Stimulated activated CD4-positive, alpha-beta T cell treated with anti-CD3 and anti-CD28 coated beads, TNF-alpha, amount 100 ng/mL, for 1 hour (primary cell): ENCODE measurements around the gene PRR27.

Source experiments
- DNase-seq, 3 donors: peaks; one replicate each; pipeline ENCODE4 v3.0.0-alpha.2; 2020; ENCODE audit warnings: low read depth in 3 of 3, low spot score in 1 of 3

The PRR27 gene

DNA sequence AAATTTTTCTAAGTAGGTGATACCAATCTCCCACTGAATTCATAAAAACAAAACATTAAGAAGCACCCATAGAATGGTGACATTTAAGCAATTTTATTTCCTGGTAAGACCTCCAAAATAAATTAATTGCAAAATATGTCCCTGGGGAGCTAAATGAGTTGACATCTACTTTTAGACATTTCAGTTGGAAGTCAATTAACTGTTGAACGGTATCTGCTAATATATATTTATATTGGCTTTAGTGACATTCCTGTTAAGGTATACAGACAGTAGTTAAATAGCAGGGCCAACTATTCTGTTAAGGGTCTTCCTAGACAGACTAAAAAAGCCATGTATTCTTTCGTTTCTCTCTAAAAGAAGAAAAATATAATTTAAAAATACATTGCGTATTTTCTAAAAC lies at the start of gene PRR27:
Gene PRR27, plus strand, starts transcription at position 301 of the 400 bp plus-strand sequence. CDS start 139 bp downstream, outside the sequence.
- no peak for DNase-seq

DNA sequence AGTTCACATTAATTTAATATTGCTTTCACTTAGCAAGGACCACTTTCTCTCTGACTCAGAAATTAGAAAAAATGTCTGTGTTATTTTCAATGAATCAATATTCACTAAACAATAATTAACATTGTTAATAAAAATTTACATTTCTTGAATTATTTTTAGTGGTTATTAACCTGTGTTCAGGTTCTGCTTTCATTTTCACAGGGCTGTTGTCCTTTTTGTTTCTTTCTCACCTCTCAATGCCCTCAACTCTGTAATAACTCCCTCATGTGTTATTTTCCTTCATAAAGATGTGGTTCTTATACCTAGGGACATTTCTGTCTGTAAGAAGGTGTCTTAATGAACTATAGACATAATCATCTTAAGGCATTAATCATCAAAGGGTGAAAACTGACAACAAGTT lies 43.1 kb upstream of the PRR27 start:
- no peak for DNase-seq

DNA sequence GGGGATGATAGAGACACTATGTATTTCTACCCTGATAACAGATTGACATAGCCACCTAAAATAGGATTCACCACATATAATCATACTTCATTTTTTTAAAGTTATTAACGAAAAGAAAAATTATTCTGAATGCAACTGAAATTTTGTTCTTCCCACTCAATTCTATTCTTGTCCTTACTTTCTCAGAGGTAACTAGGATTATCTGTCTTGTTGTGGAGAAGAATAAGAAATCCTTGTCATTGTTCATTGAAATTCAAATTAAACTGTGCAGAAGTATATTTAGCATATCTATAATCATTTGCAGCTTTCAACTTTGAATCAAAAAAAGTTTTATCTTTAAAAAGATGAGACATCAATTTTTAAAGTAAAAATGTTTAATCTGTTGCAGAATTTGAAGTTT lies 40.4 kb upstream of the PRR27 start:
- DNase-seq = no peak

DNA sequence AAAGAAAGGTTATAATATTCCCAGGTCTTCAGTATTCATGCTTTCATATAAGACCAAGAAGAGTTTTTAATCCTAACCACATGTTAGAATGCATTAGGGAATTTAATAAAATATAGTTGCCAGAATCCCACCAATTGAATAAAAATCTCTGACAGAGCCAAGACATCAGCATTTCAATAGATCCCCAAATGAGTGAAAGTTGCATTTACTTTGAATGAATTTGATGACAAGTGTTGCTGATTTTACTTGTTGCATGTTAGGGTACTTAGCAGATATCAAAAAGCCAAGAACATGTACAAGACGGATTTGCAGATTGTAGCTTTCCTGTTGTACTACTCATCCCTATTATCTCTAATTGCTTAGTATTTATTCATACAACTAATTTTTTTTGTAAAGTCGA lies 39.9 kb upstream of the PRR27 start:
- DNase-seq = no peak

DNA sequence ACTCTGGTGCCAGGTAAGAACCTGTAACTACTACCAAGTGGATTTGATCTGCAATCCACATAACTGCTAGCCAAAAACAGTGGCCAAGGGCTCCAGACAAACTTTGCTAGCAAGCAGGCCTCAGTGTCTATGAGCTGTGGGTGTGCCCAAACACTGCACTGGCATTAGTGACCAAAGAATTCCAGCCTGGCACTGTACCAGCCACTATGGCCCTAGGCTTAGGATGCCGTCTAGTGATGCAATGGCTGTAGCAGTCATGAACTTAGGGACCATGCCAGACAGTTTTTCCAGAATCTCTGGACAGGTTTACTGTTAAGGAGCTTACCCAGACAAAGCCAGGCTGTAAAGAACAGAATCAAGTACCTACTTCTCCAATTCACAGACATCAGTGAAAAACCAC lies 33.7 kb upstream of the PRR27 start:
- no peak for DNase-seq

DNA sequence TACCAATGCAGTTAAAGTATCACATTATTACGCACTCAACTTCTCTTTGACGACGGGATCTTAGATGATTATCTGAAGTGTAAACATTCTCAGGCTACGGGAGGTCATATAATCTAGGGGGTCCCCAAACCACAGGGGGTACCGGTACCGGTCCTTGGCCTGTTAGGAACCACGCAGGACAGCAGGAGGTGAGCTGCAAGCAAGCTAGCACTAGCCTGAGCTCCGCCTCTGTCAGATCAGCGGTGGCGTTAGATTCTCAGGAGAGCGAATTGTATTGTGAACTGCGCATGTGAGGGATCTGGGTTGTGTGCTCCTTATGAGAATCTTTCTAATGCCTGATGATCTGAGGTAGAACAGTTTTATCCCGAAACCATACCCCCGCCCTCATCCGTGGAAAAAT lies 20.6 kb upstream of the PRR27 start:
- DNase-seq = no peak

DNA sequence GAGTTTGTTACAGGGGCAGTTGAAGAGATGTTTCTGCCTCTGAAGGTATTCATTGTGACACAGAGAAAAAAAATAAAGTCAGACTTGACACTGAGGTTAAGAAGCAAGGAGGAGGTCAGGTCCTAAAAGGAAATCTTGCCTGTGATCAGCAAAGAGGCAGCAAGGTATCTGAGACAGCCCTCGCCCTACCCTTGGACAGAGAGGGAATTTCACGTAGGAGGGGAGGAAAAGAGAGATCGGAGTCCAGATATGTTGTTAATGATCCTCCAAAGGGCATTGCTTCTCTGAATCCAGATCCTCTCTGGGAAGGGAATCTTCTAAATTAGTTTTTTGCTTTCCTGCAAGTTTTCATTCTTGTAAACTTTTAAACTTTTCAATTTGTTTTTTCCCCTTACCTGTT lies 15.3 kb upstream of the PRR27 start:
- no peak for DNase-seq

DNA sequence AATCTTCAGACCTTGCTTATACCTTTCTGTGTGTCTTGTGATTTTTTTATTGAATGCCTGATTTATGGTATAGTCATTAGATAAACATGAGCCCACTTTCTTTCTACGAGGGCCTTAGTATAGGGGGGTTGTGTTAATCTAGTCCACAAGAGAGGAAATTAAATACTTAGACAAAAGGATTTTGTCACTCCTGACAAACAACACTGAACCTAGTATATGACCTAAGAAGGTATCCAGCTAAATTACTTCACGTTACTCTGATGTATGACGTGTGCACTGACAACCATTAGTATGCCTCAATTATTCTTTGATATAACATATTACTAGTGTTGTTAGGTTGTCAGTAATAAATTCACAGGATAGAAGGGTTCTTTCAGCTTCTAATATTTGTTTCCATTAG lies 2.8 kb upstream of the PRR27 start:
- DNase-seq = no peak

DNA sequence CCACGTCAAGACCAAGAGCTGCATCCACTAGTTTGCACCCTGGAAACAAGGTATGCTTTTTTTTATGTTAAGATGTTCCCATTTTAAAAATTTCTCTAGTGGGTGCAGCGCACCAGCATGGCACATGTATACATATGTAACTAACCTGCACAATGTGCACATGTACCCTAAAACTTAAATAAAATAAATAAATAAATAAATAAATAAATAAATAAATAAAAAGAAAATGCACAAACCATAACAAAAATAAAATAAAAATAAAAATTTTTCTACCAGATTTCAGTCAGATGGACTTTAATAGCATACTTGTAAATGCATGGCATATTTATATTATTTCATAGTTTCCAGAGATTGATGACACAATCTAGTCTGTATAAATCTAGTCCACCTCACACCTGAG lies 1.9 kb upstream of the PRR27 start:
- no peak for DNase-seq

DNA sequence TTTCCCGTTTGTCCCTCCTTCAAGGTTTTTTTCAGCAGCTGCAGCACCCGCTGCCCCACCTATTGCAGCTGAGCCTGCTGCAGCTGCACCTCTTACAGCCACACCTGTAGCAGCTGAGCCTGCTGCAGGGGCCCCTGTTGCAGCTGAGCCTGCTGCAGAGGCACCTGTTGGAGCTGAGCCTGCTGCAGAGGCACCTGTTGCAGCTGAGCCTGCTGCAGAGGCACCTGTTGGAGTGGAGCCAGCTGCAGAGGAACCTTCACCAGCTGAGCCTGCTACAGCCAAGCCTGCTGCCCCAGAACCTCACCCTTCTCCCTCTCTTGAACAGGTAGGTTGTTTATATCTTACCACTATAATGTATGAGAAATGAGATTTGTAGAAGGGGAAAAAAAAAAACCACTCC lies 4.5 kb downstream of the PRR27 start:
- DNase-seq = no peak

DNA sequence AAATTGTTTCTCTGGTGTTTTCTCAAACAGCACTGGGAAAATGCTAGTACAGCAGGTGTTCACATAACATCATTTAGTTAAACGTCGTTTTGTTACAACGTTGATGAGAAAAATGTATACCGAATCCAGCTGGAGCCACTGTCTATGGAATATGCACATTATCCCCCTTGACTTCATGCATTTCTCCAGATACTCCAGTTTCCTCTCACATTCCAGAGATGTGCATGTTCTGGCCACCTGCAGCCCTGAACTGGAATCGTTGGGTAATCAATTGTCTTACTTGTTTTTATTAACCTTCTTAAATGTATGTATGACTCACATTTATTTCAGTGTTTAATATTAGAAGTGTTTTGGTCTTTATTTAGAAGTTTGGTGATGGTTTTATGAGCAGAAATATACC lies 23.1 kb downstream of the PRR27 start:
- no peak for DNase-seq

DNA sequence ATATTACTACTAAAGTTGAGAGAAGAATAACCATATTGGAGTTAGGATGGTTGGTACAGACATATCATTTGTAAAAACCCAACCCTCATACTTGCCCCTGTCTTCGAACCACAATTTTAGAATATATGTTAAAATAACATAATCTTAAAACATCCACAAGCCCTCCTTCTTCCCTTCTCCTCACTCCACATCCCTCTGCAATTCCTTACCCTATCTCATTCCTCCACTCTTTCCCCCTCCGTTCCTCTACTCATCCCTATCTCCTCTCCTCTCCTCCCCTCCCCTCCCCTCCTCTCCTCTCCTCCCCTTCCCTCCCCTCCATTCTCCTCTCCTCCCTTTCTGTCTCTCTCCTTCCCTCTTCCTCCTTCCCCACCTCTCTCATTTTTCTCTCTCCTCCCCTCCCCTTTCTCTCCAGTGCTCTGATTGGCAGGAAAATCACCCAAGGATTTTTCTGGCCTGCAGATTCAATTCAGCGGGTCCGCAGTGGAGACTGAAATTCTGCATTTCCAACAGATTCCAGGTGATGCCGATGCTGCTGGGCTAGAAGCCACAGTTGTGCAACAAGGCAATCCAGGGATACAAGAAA lies 24.1 kb downstream of the PRR27 start:
- no peak for DNase-seq

DNA sequence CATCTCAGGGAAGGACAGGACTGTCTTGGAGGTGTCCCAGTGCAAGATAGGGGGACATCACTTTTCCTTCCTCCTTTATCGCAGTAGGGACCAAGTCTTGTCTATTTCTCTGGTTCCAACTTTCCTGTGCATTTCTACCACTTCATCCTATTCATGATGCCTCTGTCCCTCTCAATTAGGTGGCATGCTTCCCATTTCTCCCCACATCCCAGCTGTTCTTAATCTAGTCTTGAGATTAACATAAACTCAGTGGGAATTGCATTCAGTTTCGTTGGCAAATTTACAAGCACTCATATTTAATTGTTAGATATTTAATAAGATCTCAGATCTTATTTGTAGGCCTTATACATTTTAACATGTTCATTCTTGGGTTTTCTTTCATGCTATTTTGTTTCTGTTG lies 25.8 kb downstream of the PRR27 start:
- DNase-seq = no peak

DNA sequence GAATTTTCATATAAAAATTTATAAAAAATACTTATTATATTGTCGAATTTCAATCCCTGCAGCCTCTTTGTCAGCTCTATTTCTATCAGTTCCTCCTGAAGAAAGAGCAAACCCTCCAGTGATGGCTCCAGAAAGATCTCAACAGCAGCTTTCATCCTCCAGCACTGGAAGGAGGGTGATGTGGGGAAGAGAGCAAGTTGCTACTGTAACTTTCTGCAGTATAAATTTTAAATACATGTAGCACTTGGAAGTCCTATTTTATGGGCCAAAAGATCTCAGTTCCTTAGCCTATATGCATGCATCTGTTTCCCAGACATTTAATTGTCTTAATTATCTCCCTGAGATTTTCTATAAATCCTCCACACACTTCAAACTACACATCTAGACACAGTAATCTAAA lies 27.8 kb downstream of the PRR27 start:
- no peak for DNase-seq

DNA sequence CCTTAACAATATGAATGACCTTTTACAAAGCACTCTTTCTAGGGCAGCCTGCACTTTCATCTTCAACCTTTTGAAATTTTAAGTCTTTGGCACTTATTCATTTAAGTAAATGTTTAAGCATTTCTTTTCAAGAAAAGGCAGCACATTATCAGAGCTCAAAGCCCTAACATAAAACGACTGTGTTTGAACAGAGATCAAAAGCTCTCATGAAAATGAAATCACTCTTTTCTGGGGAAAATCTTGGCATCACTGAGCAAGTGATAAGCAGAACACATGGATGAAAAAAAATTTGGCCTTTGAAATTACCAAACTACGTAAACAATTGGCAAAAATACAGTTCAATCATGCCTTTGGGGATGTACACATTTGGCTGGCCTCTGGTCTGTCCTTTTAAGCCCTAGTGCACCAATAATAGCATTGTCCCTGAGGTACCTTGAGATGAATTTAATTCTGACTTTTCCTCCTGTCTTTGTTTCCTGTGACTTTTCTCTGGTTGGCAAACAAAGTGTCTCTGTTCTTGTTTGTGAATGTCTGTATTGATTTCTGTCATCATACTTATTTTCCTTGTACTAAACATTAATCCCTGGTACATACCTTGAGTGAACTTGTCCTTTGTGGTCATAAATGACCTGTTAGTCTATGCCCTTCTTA lies 28.6 kb downstream of the PRR27 start:
- DNase-seq = no peak

DNA sequence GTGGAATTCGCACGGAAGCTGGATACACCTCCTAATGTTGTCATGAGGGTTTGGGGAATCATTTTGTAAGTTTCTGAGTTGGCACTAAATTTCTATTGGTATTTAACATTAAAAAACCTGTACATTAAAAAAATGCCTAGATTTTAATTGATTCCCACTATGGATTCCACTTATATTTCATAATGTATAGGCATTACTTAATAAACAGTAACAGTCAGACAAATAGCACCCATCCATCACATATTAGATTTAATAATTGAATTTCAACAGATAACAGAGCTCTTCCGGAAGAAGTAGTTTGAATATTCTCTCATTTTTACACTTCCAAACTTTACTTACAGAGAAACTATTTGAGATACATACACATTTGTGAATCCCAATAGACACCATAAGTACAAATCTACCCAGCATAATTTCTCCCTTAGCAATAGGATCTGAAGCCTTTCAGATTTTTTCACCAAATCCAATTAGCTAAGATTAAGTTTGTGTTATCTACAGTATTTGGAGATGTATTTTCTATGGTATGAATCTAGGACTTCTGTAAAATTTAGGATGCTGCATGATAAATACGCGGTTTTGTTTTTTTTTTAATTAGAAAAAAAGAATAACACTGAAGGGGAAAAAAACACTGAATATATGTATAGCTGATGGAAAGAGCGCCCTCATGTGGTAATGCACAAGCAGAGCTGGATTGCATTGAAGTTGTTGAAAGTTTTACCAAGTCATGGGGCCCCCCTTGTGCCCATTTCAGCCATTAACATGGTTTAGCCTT lies 29.3 kb downstream of the PRR27 start:
- no peak for DNase-seq

DNA sequence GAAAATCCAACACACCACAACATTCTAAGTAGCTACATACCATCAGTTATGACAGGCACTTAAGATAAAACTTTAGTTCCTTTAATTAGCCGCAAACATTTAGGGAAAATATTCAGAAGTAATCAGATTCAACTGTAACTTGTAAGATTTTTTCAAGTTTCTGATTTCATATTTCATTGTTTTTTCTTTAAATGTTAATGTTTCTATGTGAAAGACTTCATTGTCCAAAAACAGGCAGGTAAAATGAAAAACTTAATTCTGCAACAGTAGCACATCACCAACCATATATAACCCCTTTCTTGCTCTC lies 29.9 kb downstream of the PRR27 start:
- no peak for DNase-seq

DNA sequence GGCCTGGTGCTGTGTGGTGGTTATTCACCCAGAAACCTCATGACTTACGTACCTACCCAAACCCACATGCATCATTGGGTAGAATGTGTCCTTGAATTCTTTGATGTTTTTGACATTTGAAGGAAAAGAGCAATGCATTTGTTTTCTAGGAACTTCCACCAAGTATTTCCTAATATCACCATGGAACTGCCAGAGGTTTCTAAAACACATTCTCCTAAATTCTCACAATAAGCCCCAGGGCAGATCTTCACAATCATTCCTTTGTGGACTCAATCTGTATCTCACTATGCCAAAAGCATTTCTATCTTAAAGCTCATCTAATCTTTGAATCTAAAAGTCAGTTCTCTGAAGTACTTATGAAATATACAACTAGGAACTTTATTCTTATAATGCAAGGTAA lies 33.2 kb downstream of the PRR27 start:
- no peak for DNase-seq

DNA sequence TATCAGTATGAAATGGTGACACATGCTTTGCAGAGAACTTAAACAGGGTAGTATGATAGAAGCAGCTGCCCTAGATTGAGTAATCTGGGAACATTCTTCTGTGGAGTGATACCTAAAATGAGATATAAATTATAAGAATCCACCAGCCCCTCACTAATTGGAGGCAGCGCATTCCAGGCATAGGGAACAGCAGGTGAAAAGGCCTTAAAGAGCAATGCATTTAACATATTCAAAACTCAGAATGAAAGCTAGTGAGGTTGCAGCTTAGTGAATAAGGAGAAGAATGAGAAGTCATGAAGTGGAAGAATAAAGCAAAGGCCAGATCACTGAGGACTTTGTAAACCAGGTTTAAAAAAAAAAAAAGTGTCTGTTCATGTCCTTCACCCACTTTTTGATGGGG lies 36.5 kb downstream of the PRR27 start:
- DNase-seq = no peak

DNA sequence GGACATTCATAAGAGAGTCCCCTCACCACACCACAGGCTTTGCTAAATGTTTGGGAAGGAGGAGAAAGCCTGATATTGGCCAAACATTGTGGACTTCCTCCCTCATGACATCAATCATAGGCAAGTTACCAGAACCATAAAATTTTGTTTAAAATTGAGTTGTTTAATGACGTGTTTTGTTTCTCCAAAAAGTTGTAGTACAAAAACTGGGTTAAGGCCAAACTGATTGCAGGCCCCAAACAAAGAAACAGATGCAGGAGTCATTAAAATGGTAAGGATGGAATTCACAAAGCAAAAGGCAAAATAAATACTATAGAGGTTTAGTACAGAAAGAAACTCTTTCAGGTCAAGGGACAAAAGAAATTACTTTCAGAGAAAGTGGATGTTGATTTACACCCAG lies 37.6 kb downstream of the PRR27 start:
- DNase-seq = no peak

DNA sequence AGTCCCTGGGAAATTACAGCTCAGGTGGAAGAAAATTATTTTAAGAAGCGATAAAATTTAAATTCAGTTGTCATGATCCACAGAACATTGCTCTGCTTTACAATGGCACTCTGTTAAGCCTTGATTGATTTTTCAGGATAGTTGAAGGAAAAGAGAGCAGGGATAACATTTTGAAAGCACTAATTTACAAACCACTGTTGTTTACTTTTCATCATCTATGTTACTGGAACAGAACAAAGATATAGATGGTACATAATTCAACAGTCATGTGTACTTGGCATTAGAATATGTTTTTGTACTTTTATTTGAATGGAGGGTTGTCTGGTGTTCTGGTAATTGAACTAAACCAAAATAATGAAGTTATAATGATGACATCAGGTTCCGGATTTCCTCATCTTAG lies 38.9 kb downstream of the PRR27 start:
- DNase-seq = no peak

DNA sequence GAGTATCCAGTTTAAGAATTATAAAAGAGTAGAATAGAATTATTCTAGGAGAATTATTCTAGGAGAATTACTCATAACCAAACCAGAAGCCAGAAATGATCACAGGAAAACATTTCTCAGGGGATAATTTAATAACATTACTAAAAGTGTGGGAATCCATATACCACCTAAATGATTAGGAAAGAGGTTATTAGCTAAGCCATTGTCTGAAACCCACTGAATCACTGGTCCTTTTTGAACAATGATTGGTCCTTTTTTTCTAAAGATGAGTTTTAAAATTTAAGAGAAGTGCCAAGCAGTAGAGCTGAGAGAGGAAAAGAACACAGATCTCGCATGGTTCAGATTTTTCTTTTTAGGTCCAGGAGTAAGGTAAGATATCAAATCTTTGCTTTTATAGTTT lies 41.4 kb downstream of the PRR27 start, which contains the start of gene ODAM:
Gene ODAM, plus strand, starts transcription at position 301 of the 400 bp plus-strand sequence. CDS start 819 bp downstream, outside the sequence.
- no peak for DNase-seq

DNA sequence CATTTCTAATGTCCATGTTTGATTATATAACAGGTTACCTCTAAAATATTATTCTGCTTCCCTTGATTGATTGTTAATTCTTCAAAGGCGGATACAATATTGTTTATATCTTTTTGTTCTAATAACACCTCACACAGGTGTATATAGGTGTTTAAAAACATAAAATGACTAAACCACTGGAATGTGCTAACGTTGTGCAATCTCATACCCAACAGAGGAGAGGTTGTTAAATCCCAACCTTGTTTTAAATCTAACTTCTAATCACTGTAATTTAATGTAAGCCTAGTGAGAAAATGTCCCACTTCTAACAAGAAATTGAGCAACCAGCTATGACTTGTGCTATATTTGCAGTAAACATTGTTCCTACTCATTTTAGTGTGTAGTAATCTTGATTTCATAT lies 42.8 kb downstream of the PRR27 start:
- DNase-seq = no peak
